HL-60 (cell line): ENCODE measurements around the gene PSAP.

ENCODE experiments used
- DNase-seq, 2 experiments: peaks; one replicate each; pipeline ENCODE4 v3.0.0-alpha.2; 2010 to 2020; ENCODE audit warnings: low read depth in 1 of 2, low spot score in 1 of 2
- H3K27ac ChIP-seq: fragments of 250-450 bp; sonication (Bioruptor Pico); replicated peaks from 2 replicates; pipeline ENCODE4 v1.5.1; 2020; ENCODE audit warnings: mild to moderate bottlenecking, moderate library complexity
- H3K27me3 ChIP-seq: fragments of 250-450 bp; sonication (Bioruptor Pico); 2 replicates; pipeline ENCODE4 v1.5.1; 2021; ENCODE audit warnings: mild to moderate bottlenecking, moderate library complexity; ENCODE audit not compliant: insufficient read depth, poor library complexity, severe bottlenecking
- H3K4me3 ChIP-seq: replicated peaks from 2 replicates; pipeline ENCODE4 v1.5.1; 2011; ENCODE audit warnings: mild to moderate bottlenecking, control low read depth, low read length; ENCODE audit not compliant: insufficient read depth
- CTCF ChIP-seq: IDR thresholded peaks from one replicate; pipeline ENCODE4 v1.5.1; 2011; ENCODE audit warnings: low read length, control low read depth, inconsistent platforms; ENCODE audit not compliant: insufficient read depth
- GABPA ChIP-seq: IDR thresholded peaks from 2 replicates; pipeline ENCODE4 v1.6.1; 2012; ENCODE audit warnings: low read depth
- POLR2AphosphoS5 ChIP-seq: IDR thresholded peaks from 2 replicates; pipeline ENCODE4 v1.6.1; 2012; ENCODE audit warnings: low read depth
- REST ChIP-seq: IDR thresholded peaks from 2 replicates; pipeline ENCODE4 v1.6.1; 2012; ENCODE audit warnings: low read depth; ENCODE audit not compliant: insufficient replicate concordance
- SPI1 ChIP-seq: IDR thresholded peaks from 2 replicates; pipeline ENCODE4 v1.6.1; 2012; ENCODE audit warnings: low read depth, mild to moderate bottlenecking, borderline replicate concordance

PSAP gene

GRCh38 chr10:71840177-71840957 lies 10.7 kb downstream of the PSAP start:
- no peak for DNase-seq
- Histone ChIP-seq H3K27me3 (no peaks in the 10 kb centered on the region), H3K4me3 (no peak overlapping the region), H3K27ac (no peak overlapping the region)
- TF ChIP-seq GABPA: no peak
- TF ChIP-seq POLR2AphosphoS5: no peak
- no peak for TF ChIP-seq REST
- no peak for TF ChIP-seq SPI1
- no peak for TF ChIP-seq CTCF

- H3K4me3 ChIP-seq: no peak overlapping the region
- no peak for DNase-seq
- H3K27ac ChIP-seq: no peak overlapping the region
- TF ChIP-seq GABPA (no peak), REST (no peak), POLR2AphosphoS5 (no peak), SPI1 (no peak), CTCF (no peak)
- H3K27me3 ChIP-seq: no peaks in the 10 kb centered on the region
Measured at GRCh38 chr10:71838264-71839211, 12.5 kb downstream of the PSAP start.

- H3K27me3 ChIP-seq: no peaks in the 10 kb centered on the region
Measured at GRCh38 chr10:71837098-71837827, 13.8 kb downstream of the PSAP start.

More at GRCh38 chr10:71837098-71837827, 13.8 kb downstream of the PSAP start:
- Histone ChIP-seq H3K27ac (no peak overlapping the region), H3K4me3 (no peak overlapping the region)
- no peak for DNase-seq
- TF ChIP-seq CTCF (no peak), POLR2AphosphoS5 (no peak), GABPA (no peak), SPI1 (no peak), REST (no peak)
